ENCODE results near the gene SOWAHA. TPM values are rescaled to one million over a fixed set of nuclear protein-coding genes. Genes with fewer than 3 reads are reported as not detected.

The SOWAHA gene
- total and polyA plus RNA-seq, 2 of the 8 experiments (the other 6 are each of a cell fraction or from before 2014, with no cell fraction given), result 0.09 to 0.11 TPM

GRCh38 chr5:132797651-132798050, 15.5 kb upstream of the SOWAHA start:
- no peaks in the 10 kb centered on the region for H3K79me1 ChIP-seq (ENCODE audit: low read depth, low read length)
- peak in 1 of 2 experiments; percentile 24 for DNase-seq (ENCODE audit: low read depth in 1 of 2, low spot score in 2 of 2)
- CTCF ChIA-PET (ENCODE audit: partially characterized antibody), result interaction anchor here (0.7 to 2.5 kb wide), 13 partner anchors 14 to 137 kb away, joined by 3 to 8 read pairs (median 3); partner anchors contain the start of gene SEPTIN8
- no peak for TF ChIP-seq SIX5 (IDR thresholded peaks at IDR 0.05; ENCODE audit: low read depth, low read length)
- TF ChIP-seq TCF12 (IDR thresholded peaks at IDR 0.05; ENCODE audit: low read depth, low read length), result no peak
- TF ChIP-seq, protein P1, sequence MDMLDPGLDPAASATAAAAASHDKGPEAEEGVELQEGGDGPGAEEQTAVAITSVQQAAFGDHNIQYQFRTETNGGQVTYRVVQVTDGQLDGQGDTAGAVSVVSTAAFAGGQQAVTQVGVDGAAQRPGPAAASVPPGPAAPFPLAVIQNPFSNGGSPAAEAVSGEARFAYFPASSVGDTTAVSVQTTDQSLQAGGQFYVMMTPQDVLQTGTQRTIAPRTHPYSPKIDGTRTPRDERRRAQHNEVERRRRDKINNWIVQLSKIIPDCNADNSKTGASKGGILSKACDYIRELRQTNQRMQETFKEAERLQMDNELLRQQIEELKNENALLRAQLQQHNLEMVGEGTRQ (IDR thresholded peaks at IDR 0.05; ENCODE audit: low read length), result no peak
- no peak for TF ChIP-seq CHD2 (IDR thresholded peaks at IDR 0.05; ENCODE audit: low read length)

More at GRCh38 chr5:132797651-132798050, 15.5 kb upstream of the SOWAHA start:
- Histone ChIP-seq H2BK15ac (ENCODE audit: low read length) (no peak overlapping the region), H3K36me3 (ENCODE audit: control insufficient read depth in 2 of 4, insufficient read depth in 4 of 4, low read length in 3 of 4) (no peaks in the 10 kb centered on the region), H2BK12ac (ENCODE audit: low read depth, low read length) (no peak overlapping the region), H3K27ac (ENCODE audit: low read depth, low read length) (no peak overlapping the region), H3K56ac (replicated peaks; ENCODE audit: insufficient read length, low read depth, low read length) (no peak overlapping the region), H2BK5ac (ENCODE audit: low read depth, low read length) (no peak overlapping the region), H4K8ac (ENCODE audit: extremely low read depth, insufficient read depth, low read length) (no peak overlapping the region), H3K4me2 (ENCODE audit: insufficient read depth in 1 of 2, low read depth in 2 of 2, low read length in 2 of 2) (no peak overlapping the region), H3K27me3 (replicated peaks in 1 of 4; ENCODE audit: control insufficient read depth in 3 of 4, extremely low read depth in 1 of 4, insufficient read depth in 3 of 4, low read length in 3 of 4) (peaks cover 0 to 1% (median 0%) of the 10 kb centered on the region in 4 experiments; a peak in 1 of 7 replicates), H3K4me3 (ENCODE audit: extremely low read depth in 1 of 4, insufficient read depth in 2 of 4, low read depth in 3 of 4, low read length in 4 of 4) (no peak overlapping the region), H3K79me2 (ENCODE audit: control insufficient read depth in 1 of 2, insufficient read depth in 2 of 2, low read length in 2 of 2) (no peaks in the 10 kb centered on the region), H4K20me1 (replicated peaks in 1 of 2; ENCODE audit: control insufficient read depth in 1 of 2, insufficient read depth in 2 of 2, low read length in 2 of 2) (no peaks in the 10 kb centered on the region), H3K9ac (replicated peaks in 1 of 4; ENCODE audit: extremely low read depth in 1 of 4, low read depth in 3 of 4, low read length in 3 of 4) (no peak overlapping the region), H2BK120ac (replicated peaks; ENCODE audit: low read depth, low read length) (no peak overlapping the region), H2BK20ac (ENCODE audit: low read length) (no peak overlapping the region), H3K4ac (replicated peaks; ENCODE audit: insufficient read length, low read depth, low read length) (no peak overlapping the region), H4K91ac (replicated peaks; ENCODE audit: insufficient read length, low read length) (no peak overlapping the region), H4K5ac (ENCODE audit: insufficient read length, low read depth, low read length) (no peak overlapping the region), H3K23ac (ENCODE audit: insufficient read length) (no peak overlapping the region), H3K14ac (ENCODE audit: insufficient read length) (no peak overlapping the region), H3K9me3 (ENCODE audit: insufficient read depth in 2 of 2, low read depth in 1 of 2, low read length in 1 of 2) (no peaks in the 10 kb centered on the region), H2AFZ (ENCODE audit: low read length) (0 out of 2 replicates have a peak overlapping the region, but pooled peaks have one; percentile 39), H3K23me2 (ENCODE audit: low read depth, low read length) (peaks cover 2% of the 10 kb centered on the region; the same call in 1 of the 2 replicates), H2AK5ac (ENCODE audit: low read depth, low read length) (no peak overlapping the region), H3K4me1 (replicated peaks in 1 of 4; ENCODE audit: control insufficient read depth in 3 of 4, insufficient read depth in 4 of 4, low read length in 3 of 4) (no peaks in the 10 kb centered on the region), H3K18ac (ENCODE audit: extremely low read depth, low read length) (no peak overlapping the region)
- 98% methylated on average over 2 of the region's 2 CpGs; no CpG with 5 or more reads in 1 of the 2 experiments for WGBS, 2 experiments (ENCODE audit: extremely low coverage in 1 of 2, insufficient coverage in 1 of 2, insufficient read length in 1 of 2, insufficient replicate concordance in 2 of 2, low coverage in 1 of 2, low lambda C conversion rate in 2 of 2, missing lambda C conversion rate in 1 of 2)
- POLR2A ChIA-PET (ENCODE audit: partially characterized antibody), result interaction anchor here (1.1 kb wide), 1 partner anchor 16 kb away, joined by 4 read pairs; the partner anchor contains the start of gene SOWAHA
- no peak for FAIRE-seq
